Right cardiac atrium (tissue), 5 donors: ENCODE results near the gene SLC6A6. TPM values are rescaled to one million over a fixed set of nuclear protein-coding genes. Genes with fewer than 3 reads are reported as not detected.

Experiments
- ATAC-seq, 2 donors: fragments of 200-7000 bp; cut with Tn5 transposase; one replicate each; pipeline versions ENCODE4 v1.8.0 to v1.9.1; 2020; ENCODE audit warnings: moderate library complexity in 2 of 2, mild to moderate bottlenecking in 1 of 2
- DNase-seq, 3 donors: peaks; one replicate each; pipeline ENCODE4 v3.0.0-alpha.2; 2020
- H3K27ac ChIP-seq: one replicate; pipeline ENCODE4 v1.5.1; 2013; ENCODE audit warnings: mild to moderate bottlenecking, low read length, control low read depth, moderate library complexity
- H3K27me3 ChIP-seq: one replicate; pipeline ENCODE4 v1.6.1; 2013; ENCODE audit not compliant: control insufficient read depth, insufficient read depth
- H3K4me1 ChIP-seq: one replicate; pipeline ENCODE4 v1.6.1; 2013; ENCODE audit warnings: low read length; ENCODE audit not compliant: control insufficient read depth, insufficient read depth
- H3K4me3 ChIP-seq: one replicate; pipeline ENCODE4 v1.5.1; 2013; ENCODE audit warnings: low read length, control low read depth
- H3K9me3 ChIP-seq: one replicate; pipeline ENCODE4 v1.6.1; 2013; ENCODE audit warnings: low read length; ENCODE audit not compliant: control insufficient read depth
- WGBS: extraction: QIAGEN DNeasy Blood & Tissue Kit; methylation state at CpG from one replicate; pipeline ENCODE4 v1.1.7; 2013; 5-methylcytosine and 5-hydroxymethylcytosine counted together
- intact Hi-C, 4 donors: fragments of 100-400 bp; cut with DNase I; formaldehyde crosslinking; loops; one replicate each; pipeline versions ENCODE4 v1.11.0 to v1.14.0; 2022 to 2023
- polyA plus RNA-seq: library from polyadenylated mRNA; stranded (reverse); fragments of 200-250 nt; gene quantifications from one replicate; pipeline ENCODE4 v1.2.3, GENCODE V29; 2013
- total RNA-seq, 4 donors: library from RNA; stranded (reverse); fragmentation: NEBNext Ultra II Directional; extraction: Animal tissue kit (Norgen Biotek cat#: 25700); gene quantifications; one replicate each; pipeline ENCODE4 v1.2.1, GENCODE V29; 2021
- donor health status: healthy with polysubstance abuse.
- donor health status: DM: no; HTN: yes; CAD: no.
- donor health status: DM: no; HTN: no; CAD: no.
- donor health status: DM: no; HTN: yes; CAD: no; lungs with severe emphysema.
- donor health status: DM: yes; HTN: yes; CAD: no.

The SLC6A6 gene
- total and polyA plus RNA-seq, 5 donors, result 21.3 to 106 (median 31.6) TPM

DNA sequence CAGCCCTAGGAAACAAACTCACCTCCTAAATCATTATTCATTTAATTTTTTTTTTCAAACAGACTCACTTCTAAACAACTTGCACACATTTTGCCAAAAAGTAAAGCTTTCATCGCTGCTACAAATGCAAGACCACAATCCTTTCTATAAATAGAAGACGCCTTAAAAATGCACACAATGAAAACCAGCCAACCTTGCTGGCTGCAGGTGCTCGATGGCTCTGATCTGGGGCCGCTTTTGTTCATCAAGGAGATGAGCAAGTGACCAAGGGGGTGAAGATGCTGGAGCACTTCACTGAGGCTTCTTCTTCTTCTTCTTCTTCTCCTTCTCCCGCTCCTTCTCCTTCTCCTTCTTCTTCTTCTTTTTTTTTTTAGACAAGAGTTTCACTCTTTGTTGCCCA, 12.7 kb upstream of the SLC6A6 start:
- DNase-seq (no peak), ATAC-seq (no peak)
- H3K27ac ChIP-seq, result no peak overlapping the region
- WGBS, result 63% methylated on average over 5 of the region's 5 CpGs
- H3K9me3 ChIP-seq, result no peaks in the 10 kb centered on the region
- H3K4me1 ChIP-seq, result peaks cover 6% of the 10 kb centered on the region
- H3K27me3 ChIP-seq, result no peaks in the 10 kb centered on the region
- H3K4me3 ChIP-seq, result no peak overlapping the region
- intact Hi-C loops, result no loop called here

DNA sequence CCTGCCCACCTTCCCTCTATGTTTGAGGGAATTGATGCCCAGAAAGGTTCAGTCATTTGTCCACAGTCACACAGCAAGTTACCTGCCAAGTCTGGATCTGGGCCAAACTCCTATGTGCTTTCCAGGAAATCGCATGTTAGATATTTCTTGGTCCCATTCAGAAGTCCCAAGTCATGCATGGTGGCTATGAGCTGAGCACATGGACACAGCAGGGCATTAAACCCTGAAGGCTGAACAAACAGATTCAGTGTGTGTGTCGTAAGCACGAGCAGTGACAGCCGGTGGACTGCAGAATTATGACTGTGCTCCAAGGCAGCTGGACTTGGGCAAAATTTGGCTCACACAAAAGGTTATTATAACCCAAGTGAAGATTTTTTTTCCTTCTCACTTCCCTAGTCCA, 11.4 kb upstream of the SLC6A6 start:
- Histone ChIP-seq H3K27me3 (no peaks in the 10 kb centered on the region), H3K27ac (no peak overlapping the region), H3K9me3 (no peaks in the 10 kb centered on the region), H3K4me3 (no peak overlapping the region), H3K4me1 (peaks cover 6% of the 10 kb centered on the region)
- DNase-seq (peak in 2 of 3 donors; percentile 72 to 75), ATAC-seq (peak; percentile 70 to 83)
- WGBS, result 41% methylated on average over 4 of the region's 4 CpGs
- intact Hi-C loops, result no loop called here

DNA sequence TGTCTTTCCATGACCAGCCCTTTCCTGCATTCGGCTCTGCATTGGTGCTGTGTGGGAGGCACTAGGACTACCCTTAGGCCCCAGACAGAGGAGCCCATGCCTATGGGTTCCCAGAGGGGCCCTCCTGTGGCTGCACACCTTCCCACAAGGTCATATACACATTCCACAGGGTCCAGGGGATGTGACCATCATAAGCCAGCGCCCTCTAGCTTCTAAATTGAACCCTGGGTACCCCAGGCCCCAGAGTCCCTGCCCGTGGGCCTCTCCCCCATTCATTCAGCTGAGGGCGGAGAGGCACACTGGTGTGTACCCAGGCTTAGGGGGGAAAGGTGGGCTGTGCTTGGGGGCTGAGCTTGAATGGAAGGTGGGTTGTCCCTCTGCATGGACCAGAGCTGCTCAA, 10.2 kb upstream of the SLC6A6 start:
- 94% methylated on average over 4 of the region's 4 CpGs for WGBS
- intact Hi-C loops, result no loop called here
- Histone ChIP-seq H3K27me3 (no peaks in the 10 kb centered on the region), H3K9me3 (no peaks in the 10 kb centered on the region), H3K4me1 (peaks cover 1% of the 10 kb centered on the region), H3K4me3 (no peak overlapping the region), H3K27ac (no peak overlapping the region)
- ATAC-seq, result no peak
- DNase-seq, result peak in 1 of 3 donors; percentile 8

DNA sequence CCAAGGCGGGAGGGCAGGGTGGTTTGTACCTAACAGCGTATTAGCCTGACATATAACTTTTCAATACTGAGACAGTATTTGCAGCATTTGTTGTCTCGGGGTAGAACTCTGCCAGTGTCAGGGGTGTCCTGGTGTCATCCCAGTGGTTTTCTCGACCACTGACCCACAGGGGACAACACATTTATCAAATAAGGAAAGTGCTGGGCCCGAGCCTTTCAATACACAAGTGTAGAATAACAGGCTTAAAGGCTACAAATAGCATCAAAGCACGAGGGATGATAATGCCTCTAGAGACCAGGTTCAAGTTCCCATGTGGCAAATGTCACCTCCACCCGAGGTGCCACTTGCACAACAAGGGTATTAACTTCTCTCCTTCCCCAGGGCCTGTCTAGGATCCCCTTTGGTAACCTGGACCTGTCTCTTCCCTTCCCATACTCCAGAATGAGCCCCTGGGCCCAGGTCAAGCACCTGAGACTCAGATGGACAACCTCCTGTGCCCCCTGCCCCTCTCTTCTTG, 9.5 kb upstream of the SLC6A6 start:
- WGBS, result 78% methylated on average over 7 of the region's 7 CpGs
- ATAC-seq, result no peak
- Histone ChIP-seq H3K4me1 (peaks cover 1% of the 10 kb centered on the region), H3K9me3 (no peaks in the 10 kb centered on the region), H3K27me3 (no peaks in the 10 kb centered on the region), H3K27ac (no peak overlapping the region), H3K4me3 (no peak overlapping the region)
- DNase-seq, result peak in 1 of 3 donors; percentile 11
- intact Hi-C loops, result no loop called here

DNA sequence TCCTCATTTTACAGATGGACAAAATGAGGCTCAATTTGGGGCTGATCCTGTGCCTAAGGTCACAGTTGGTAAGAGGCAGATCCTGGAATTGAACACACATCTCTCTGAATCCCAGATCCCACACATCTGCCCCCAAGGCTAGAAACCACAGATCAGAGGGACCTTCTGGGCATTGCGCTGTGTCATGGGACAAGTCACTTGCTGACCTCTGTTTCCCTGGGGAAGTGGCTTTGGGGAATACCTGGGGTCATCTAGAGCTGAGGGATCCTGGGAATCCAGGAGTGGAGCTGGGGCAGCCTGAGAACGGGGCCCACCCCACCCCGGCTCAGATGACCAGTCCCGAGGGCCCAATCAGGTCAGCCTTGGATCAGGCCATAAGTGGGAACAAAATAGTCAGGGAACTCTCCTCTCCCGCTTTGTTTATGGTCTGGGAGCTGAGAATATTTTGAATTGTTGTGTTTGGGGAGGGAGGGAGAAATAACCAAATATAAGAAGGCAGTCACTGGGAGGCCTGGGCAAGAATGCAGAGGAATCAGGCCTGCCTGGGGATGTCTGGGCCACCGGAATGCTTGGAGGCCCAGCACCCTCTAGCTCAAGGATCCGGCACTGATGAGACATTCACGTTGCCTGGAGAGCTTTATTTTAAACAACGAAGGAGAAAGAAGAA, 8.8 kb upstream of the SLC6A6 start:
- Histone ChIP-seq H3K4me1 (peaks cover 1% of the 10 kb centered on the region), H3K9me3 (no peaks in the 10 kb centered on the region), H3K27ac (no peak overlapping the region), H3K4me3 (no peak overlapping the region), H3K27me3 (no peaks in the 10 kb centered on the region)
- ATAC-seq (no peak), DNase-seq (peak in 1 of 3 donors; percentile 32)
- intact Hi-C loops, result no loop called here
- WGBS, result 81% methylated on average over 9 of the region's 9 CpGs

DNA sequence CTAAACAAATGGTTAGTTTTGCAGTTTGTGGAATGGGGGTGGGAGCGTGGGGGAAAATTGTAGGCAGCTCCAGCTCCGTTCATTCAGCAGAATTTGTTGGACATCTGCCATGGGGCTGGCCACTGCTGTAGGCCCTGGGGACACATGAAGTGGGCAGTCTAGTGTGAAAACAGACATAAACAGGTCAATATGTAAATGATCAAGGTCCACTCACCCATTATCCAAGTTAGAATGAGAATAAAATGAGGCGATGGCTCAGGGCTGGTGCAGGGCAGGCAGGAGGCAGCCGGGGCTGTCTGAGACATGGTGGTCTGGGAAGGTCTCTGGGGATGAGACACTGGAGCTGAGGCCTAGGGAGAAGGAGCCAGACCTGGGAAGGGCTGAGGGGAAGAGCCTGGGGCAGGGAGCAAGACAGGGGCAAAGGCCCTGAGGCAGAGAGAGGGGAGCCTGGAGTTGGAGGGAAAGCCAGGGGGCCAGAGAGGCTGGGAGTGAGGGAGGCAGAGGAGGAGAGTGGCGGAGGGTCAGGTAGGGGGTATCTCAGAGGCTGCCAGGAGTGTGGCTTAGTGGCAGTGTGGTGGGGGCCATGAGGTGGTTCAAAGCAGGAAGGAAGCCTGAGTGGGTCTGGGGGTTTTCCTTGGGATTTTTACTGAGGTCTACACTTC, 6.2 kb upstream of the SLC6A6 start:
- peaks cover 2% of the 10 kb centered on the region for H3K4me1 ChIP-seq
- H3K27me3 ChIP-seq, result no peaks in the 10 kb centered on the region
- no peak overlapping the region for H3K27ac ChIP-seq
- DNase-seq (peak in 2 of 3 donors; percentile 11 to 18), ATAC-seq (no peak)
- WGBS, result 78% methylated on average over 5 of the region's 5 CpGs
- H3K9me3 ChIP-seq, result no peaks in the 10 kb centered on the region
- no peak overlapping the region for H3K4me3 ChIP-seq
- intact Hi-C loops, result no loop called here

DNA sequence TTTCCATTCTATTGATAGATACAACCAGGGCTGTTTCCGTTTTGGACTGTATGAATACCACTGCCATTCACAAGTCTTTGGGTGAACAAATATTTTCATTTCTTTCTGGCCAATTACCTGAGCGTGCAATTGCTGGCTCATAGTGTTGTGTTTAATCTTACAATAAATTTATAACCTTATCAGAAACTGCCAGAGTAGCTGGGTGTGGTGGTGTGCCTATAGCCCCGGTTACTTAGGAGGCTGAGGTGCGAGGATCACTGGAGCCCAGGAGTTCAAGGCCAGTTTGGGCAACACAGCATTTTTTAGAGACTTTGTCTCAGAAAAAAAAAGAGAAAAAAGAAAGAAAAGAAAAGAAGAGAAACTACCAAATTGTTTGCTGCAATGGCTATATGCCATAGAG, 5.4 kb upstream of the SLC6A6 start:
- Histone ChIP-seq H3K9me3 (no peaks in the 10 kb centered on the region), H3K27me3 (no peaks in the 10 kb centered on the region), H3K4me3 (no peak overlapping the region), H3K4me1 (peaks cover 2% of the 10 kb centered on the region), H3K27ac (no peak overlapping the region)
- DNase-seq (no peak), ATAC-seq (no peak)
- 80% methylated on average over 4 of the region's 4 CpGs for WGBS
- intact Hi-C loops, result no loop called here

DNA sequence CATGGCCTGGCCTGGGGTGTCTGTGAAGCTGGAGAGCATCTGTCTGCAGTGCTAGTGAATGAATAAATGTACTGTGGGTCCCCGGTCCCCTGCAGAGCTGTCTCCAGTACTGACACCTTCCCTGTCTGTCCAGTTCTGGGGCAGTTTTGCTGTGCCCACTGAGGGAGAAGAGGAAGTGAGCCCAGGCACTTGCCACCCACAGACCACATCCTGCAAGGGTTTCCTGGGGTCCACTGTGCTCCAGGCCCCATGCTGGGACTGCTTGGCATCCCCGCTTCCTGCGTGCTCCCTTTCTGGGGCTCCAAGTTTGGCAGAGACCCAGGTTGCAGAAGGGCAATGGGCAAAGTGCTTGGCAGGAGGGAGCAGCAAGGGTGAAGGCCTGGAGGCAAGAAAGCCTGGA, 4.9 kb upstream of the SLC6A6 start:
- H3K27me3 ChIP-seq, result no peaks in the 10 kb centered on the region
- 70% methylated on average over 3 of the region's 3 CpGs for WGBS
- H3K27ac ChIP-seq, result no peak overlapping the region
- H3K4me1 ChIP-seq, result peaks cover 2% of the 10 kb centered on the region
- ATAC-seq (no peak), DNase-seq (peak in 2 of 3 donors; percentile 63 to 66)
- no peak overlapping the region for H3K4me3 ChIP-seq
- intact Hi-C loops, result no loop called here
- no peaks in the 10 kb centered on the region for H3K9me3 ChIP-seq

DNA sequence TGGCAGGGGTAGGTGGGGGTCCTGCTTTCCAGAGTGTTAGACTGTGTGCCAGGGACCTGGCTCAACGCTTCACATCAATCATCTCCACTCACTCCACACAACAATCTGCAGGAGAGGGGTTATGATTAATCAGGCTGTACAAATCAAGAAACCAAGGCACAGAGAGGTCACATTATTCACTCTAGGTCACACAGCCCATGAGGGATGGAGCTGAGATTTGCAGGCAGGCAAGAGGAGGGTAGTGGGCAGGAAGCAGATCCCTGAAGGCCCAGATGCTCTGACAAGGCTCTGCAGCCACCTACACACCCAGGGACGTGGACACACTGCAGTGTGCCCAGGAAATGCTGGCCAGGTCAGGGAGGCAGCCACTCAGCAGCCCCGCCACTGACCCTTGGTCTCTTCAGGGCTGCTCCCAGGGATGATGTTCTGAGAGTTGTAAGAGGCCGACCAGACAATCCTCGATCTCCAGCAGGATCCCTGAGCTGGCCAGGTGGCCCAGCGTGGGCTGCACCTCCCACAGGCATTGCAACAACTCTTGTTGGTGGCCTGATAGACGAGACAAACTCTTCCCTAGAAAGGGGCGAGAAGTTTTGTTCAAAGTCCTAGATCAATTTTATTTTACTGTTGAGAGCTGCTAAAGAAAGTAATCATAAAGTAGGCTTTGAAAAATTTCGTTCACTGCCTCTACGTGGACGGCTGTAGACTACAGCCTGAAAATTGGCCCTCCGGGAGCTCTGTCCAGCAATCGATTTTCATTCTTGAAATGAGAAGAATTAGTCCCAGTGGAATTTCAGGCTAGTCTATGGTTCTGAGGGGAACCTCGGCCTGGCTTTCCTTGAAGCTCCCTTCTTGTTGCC, 4.2 kb upstream of the SLC6A6 start:
- ATAC-seq, result no peak
- no peaks in the 10 kb centered on the region for H3K9me3 ChIP-seq
- H3K4me1 ChIP-seq, result peaks cover 2% of the 10 kb centered on the region
- H3K27me3 ChIP-seq, result no peaks in the 10 kb centered on the region
- DNase-seq, result peak in 2 of 3 donors; percentile 22 to 37
- H3K27ac ChIP-seq, result no peak overlapping the region
- H3K4me3 ChIP-seq, result no peak overlapping the region
- intact Hi-C loops, result no loop called here
- 70% methylated on average over 14 of the region's 14 CpGs for WGBS

DNA sequence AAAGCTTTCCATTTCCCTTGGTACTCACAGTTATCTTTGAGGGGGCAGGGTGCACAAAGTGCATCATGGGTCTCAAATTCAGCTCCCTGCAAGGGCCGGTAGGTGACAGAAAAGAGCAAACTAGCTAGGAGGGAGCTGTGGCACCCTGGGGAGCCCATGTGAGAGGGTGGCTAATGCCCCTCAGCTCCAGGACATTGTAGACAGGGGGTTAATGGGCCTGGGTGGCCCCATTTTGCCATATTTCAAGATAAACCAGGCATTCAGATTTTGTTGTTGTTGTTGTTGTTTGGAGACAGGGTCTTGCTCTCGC, 3.7 kb upstream of the SLC6A6 start:
- Histone ChIP-seq H3K27me3 (no peaks in the 10 kb centered on the region), H3K4me3 (no peak overlapping the region), H3K27ac (no peak overlapping the region), H3K9me3 (no peaks in the 10 kb centered on the region), H3K4me1 (peaks cover 2% of the 10 kb centered on the region)
- DNase-seq (peak in 1 of 3 donors; percentile 30), ATAC-seq (no peak)
- intact Hi-C loops, result no loop called here
- 77% methylated on average over 2 of the region's 2 CpGs for WGBS
